Embryonic facial prominence (tissue), 1 donor: Measurements from ENCODE around the gene ROBO3.

ENCODE experiments used
- DNase-seq: peaks from one replicate; pipeline ENCODE4 v3.0.0-alpha.2; 2016; ENCODE audit errors: extremely low spot score

Gene ROBO3

DNA sequence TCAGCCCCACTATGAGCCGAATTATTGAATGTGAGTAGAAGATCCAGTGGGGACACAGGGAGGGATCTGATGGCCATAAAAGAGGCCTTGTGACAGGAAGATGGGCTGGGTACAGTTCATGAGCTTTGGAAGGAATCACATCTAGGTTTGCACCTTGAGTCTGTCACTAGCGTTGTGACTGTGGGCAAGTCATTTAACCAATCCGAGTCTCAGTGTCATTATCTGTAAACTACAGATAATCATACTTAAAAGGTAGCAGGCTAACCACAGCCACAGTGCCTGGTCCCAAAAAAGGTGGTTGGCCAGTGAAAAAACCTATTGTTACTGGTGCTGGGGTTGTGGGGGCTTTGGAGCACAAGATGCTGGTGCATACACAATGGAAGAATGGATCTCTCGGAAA lies 57.6 kb downstream of the ROBO3 start:
- no peak for DNase-seq

- DNase-seq: no peak
Observed at GRCh38 chr11:124923296-124923695, 58.1 kb downstream of the ROBO3 start.

DNA sequence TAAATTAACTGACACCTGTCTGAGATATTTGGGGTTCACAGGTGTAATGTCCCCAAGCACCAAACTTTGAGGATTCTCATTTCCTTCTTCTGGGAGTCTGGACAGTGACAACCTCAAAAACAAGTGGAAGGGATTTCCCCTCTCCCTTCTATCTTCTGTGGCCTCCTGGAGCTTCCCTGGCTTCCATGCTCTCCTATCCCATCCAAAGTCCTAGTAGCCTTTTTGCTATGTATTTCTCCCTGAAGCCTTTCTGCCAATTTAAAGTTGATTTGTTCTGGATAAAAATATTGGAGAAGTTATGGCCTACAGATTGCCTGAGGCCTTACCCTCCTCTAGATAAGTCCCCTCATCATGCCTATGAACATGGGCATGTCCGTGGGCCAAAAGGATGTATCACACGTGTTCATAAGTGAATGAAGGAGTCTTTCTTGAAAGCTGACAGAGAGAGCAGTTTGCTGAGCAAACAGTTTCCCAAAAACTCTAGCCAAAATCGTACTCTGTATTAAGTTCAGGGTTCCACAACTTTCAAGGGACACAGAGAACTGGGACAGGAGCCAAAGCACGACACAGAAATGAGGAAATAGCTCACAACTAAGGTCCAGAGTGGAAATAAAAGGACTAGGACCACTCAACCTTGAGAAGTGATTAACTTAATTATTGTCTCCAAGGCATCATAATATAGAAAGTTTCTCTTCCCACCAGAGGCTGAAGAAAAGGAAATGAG lies 63.9 kb downstream of the ROBO3 start:
- no peak for DNase-seq

GRCh38 chr11:124930799-124931198 lies 65.6 kb downstream of the ROBO3 start:
- DNase-seq: no peak
